Sigmoid colon (tissue), 3 donors: ENCODE measurements around the gene KRR1.

ENCODE experiments used
- CTCF ChIP-seq, 4 experiments: fragments of 450-650 bp in 3 of 4; fragments of 200-600 bp in 1 of 4; IDR thresholded peaks; one replicate each; pipeline ENCODE4 v1.5.1; 2016 to 2019; ENCODE audit warnings: antibody characterized with exemption in 4 of 4, mild to moderate bottlenecking in 3 of 4, moderate library complexity in 2 of 4
- POLR2A ChIP-seq, 2 donors: fragments of 450-650 bp; IDR thresholded peaks; one replicate each; pipeline ENCODE4 v1.6.1; 2016; ENCODE audit warnings: antibody characterized with exemption in 2 of 2, mild to moderate bottlenecking in 2 of 2, moderate library complexity in 2 of 2

- TF ChIP-seq POLR2A (IDR thresholded peaks at IDR 0.05) (no peak), CTCF (IDR thresholded peaks at IDR 0.05) (no peak)
These were observed 38.6 kb upstream of the KRR1 start for GRCh38 chr12:75549989-75550388.
